Stimulated activated CD8-positive, alpha-beta memory T cell treated with anti-CD3 and anti-CD28 coated beads, Interleukin-2, amount 100 ng/mL, for 1 hour (primary cell): Measurements from ENCODE around the gene MPDU1.
A peak's percentile ranks its signal among the peaks of the same experiment; 100 is the strongest.

Experiments used
- DNase-seq, 2 donors: peaks; one replicate each; pipeline ENCODE4 v3.0.0-alpha.2; 2020; ENCODE audit warnings: low read depth in 2 of 2

Gene MPDU1

DNA sequence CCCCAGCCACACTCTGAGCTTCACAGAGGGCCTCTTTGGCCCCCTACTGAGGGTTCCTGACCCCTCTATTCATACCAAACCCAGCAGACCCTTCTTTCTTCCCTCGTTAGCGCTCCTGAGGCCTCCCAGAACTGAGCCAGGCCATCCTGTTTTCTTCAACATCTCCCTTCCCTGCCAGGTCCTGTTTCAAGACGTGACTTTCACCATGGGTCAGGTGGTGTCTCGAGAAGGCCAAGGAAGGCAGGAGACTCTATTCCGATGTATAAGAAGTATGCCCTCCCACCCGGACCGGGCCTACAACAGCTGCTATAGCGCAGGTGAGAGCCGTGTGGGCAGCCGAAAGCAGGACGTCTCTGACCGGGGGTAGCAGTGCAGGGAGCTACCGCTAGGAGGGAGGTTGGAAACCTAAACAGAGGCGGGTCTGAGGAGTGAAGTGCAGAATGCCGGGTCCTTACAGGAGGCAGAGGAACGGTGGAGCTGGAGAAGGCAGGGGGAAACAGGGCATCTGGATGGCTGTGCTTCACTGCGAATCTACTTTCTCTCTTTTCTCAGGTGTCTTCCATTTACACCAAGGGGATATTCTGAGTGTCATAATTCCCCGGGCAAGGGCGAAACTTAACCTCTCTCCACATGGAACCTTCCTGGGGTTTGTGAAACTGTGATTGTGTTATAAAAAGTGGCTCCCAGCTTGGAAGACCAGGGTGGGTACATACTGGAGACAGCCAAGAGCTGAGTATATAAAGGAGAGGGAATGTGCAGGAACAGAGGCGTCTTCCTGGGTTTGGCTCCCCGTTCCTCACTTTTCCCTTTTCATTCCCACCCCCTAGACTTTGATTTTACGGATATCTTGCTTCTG lies 23.3 kb upstream of the MPDU1 start:
- no peak for DNase-seq

DNA sequence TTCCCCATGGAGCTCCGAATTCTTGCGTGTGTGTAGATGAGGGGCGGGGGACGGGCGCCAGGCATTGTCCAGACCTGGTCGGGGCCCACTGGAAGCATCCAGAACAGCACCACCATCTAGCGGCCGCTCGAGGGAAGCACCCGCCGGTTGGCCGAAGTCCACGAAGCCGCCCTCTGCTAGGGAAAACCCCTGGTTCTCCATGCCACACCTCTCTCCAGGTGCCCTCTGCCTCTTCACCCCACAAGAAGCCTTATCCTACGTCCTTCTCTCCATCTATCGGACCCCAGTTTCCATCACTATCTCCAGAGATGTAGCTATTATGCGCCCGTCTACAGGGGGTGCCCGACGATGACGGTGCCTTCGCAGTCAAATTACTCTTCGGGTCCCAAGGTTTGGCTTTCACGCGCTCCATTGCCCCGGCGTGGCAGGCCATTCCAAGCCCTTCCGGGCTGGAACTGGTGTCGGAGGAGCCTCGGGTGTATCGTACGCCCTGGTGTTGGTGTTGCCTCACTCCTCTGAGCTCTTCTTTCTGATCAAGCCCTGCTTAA lies 22.6 kb upstream of the MPDU1 start:
- DNase-seq = peak; percentile 64 to 74

DNA sequence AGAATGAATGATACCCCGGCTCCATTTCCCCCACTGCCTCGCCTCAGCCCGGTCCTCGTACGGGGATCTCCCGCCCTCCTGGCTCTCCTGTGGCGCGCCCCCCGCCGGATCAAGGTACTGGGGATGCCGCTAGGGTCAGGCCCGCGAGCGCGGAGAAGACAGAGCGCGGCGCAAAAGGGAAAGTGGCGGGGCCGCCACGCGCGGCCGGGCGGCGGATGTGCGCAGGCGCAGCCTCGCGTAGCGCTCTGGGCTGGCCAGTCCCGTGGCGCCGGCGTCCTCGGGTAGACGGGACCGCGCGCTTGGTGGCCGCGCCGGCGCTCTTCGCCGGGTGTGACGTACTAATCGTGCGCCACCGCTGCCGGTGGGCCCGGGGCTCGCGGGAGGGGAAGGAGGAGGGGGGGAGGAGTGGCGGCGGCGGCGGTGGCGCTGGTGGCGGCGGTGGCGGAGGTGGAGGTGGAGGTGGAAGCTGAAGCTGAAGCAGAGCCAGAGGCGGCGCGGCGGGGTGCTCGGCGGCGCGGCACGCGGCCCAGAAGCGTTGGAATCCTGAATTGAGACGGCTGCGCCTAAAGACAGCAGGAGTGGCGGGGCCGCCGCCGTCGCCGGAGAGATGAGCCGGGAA lies 22.0 kb upstream of the MPDU1 start, which contains the start of gene SENP3:
Gene SENP3, plus strand, starts transcription at position 331 of the 619 bp plus-strand sequence. CDS start 1,158 bp downstream, outside the sequence.
- peak; percentile 79 to 85 for DNase-seq

DNA sequence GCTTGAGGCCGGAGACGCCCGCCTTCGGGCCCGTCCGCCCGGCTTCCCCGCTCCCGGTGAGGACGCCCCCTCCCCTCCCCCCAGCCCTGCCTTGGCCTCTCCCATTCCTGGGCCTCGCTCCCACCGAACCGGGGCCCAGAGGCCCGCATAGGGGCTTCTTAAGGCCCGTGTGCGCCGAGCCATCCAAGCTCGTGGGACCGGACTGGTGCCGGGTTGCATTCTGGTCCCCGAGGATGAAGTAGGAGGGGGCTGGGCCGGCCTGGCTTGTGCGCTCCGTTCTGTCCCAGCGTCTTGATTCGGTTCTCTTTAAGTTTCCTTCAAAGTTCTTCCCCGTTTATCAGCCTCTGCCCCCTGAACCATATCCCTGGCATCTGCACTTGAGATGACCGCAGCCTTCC lies 21.4 kb upstream of the MPDU1 start:
- DNase-seq = no peak

DNA sequence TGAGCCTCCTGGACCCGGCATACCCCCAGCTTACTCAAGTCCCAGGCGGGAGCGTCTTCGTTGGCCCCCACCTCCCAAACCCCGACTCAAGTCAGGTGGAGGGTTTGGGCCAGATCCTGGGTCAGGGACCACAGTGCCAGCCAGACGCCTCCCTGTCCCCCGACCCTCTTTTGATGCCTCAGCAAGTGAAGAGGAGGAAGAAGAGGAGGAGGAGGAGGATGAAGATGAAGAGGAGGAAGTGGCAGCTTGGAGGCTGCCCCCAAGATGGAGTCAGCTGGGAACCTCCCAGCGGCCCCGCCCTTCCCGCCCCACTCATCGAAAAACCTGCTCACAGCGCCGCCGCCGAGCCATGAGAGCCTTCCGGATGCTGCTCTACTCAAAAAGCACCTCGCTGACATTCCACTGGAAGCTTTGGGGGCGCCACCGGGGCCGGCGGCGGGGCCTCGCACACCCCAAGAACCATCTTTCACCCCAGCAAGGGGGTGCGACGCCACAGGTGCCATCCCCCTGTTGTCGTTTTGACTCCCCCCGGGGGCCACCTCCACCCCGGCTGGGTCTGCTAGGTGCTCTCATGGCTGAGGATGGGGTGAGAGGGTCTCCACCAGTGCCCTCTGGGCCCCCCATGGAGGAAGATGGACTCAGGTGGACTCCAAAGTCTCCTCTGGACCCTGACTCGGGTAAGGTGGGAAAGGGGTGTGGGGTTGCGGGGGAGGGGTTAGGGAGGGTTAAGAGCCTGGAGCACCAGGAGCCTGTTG lies 20.4 kb upstream of the MPDU1 start:
- DNase-seq = no peak

DNA sequence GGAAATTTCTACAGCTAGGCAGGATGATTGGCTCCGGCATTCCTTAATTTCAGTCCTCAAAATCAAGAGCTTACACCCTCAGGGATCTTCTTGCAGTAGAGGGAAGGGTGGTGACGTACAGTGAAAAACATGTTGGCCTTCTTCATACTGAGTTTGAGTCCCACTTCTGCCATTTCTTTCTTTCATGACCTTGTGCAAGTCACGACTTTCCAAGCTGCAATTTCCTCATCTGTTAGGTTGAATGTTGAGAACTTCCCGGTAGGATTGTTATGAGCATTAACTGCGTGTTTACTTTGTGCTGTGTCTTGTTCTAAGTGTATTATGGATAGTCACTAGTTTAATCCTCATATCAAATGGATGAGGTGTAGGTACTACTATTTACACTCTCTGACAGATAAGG lies 14.1 kb upstream of the MPDU1 start:
- no peak for DNase-seq

DNA sequence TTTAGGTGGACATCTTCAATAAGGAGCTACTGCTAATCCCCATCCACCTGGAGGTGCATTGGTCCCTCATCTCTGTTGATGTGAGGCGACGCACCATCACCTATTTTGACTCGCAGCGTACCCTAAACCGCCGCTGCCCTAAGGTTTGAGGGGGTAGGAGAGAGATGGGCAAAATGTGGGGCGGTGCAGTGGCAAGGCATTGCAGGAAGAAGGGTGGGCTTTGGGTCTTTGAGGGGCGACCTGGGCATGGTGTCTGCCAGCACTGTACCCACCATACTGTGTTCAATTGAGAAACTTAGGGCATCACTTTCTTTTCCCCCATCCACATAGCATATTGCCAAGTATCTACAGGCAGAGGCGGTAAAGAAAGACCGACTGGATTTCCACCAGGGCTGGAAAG lies 13.3 kb upstream of the MPDU1 start:
- DNase-seq = no peak

DNA sequence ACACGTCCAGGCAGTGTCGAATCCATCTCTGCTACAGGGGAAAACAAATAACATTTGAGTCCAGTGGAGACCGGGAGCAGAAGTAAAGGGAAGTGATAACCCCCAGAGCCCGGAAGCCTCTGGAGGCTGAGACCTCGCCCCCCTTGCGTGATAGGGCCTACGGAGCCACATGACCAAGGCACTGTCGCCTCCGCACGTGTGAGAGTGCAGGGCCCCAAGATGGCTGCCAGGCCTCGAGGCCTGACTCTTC lies 11.4 kb upstream of the MPDU1 start:
- no peak for DNase-seq

DNA sequence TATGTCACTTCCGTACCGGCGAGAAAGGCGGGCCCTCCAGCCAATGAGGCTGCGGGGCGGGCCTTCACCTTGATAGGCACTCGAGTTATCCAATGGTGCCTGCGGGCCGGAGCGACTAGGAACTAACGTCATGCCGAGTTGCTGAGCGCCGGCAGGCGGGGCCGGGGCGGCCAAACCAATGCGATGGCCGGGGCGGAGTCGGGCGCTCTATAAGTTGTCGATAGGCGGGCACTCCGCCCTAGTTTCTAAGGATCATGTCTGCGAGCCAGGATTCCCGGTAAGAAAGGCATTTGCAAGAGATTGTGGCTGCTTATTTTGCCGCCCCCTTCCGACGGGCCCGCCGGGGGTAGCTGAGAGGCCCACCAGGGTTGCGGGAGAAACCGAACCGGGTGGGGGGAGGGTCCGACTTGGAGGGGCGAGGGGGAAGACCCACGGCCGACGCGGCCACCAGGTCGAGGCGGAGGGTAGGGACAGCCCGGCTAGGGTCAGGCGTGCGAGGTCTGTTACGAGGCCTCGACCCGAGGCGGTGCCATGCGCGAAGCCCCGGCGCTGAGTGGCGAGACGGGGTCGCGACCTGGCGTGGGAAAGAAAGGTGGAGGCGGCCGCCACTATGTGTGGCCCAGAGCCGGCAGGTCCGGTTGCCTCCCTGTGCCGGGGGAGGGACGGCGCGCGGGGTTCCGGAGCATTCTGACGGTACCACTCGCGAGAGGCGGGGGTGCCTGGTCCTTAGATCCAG lies 10.9 kb upstream of the MPDU1 start:
- DNase-seq = peak; percentile 99

DNA sequence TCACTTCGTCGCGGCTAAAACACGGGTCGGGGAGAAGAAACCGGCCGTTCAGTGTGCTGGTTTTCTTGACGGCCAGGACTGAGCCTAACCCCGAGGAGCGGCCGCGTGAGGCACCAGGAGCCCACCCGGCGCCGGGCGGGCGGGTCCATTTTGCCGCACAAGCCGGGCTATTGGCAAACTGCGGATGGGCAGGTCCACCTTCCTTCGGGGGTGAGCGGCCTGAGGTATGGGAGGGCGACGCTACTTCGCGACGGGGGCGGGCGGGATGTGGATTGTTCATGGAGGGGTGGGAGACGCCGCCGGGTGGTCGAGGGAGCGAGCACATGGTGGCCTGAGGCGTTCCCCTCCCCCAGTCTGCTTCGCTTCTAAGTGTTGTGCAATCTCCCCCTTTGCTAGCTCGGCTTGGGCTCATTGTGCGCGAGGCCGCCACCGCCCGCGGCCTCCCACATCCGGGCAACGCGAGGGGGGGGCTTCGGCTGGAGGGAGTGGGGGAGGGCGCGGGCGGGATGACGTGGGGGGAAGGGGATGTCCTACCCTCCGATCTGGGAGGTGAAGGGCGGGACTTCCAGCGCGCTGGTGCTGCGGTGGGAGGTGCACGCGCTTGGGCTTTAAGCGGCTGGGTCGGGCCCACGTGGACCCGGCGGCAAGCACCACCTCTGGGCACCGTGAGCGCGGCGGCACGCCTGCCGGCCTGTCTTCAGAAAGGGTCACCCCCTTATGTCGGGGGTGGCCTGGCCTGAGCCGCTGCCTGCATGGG lies 10.2 kb upstream of the MPDU1 start:
- peak; percentile 77 to 88 for DNase-seq

DNA sequence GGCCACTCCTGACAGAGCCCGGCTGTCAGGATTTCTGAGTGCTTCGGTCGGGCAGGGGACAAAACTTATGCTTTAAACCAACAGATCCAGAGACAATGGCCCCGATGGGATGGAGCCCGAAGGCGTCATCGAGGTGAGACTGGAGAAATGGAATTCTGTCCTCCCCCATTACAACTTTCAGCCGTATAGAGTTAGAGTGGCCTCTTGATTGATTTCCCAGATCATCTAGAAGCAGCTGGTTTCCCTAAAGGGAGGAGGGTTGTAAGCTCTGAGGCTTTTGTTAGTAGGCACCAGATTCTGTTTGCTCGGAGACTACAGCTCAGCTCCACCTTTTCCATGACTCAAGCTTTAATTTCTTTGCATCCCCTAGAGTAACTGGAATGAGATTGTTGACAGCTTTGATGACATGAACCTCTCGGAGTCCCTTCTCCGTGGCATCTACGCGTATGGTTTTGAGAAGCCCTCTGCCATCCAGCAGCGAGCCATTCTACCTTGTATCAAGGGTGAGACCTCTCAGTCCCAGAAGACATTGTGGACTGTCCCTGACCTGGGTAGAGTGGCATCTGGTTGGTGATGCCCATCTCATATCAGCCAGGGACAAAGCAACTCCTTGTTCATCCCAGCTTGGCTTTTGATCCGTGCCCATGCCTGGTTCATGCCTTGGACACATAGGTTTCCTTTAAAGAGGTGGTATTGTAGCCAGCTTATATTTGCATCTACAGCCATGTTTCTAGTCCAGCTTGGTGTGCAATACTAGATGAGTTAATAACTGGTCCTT lies 9.3 kb upstream of the MPDU1 start:
- no peak for DNase-seq

DNA sequence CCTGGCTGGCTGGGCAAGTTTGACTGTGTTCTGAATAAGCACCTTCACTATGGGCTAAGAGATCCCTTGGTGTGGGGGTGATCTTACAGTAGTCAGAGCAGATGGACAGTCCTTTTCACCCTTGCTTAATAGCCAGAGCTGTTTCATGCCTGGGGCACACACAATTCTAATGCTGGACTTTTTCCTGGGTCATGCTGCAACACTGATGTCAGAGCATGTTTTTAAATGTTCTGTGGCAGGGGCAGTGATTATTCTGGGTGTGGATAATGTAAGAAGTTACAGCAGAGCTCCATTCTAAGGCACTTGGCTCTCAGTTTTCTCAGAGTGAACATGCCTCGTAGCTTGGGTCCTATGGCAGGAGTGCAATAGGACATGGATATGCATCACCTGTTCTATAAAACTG lies 8.2 kb upstream of the MPDU1 start:
- DNase-seq = no peak

DNA sequence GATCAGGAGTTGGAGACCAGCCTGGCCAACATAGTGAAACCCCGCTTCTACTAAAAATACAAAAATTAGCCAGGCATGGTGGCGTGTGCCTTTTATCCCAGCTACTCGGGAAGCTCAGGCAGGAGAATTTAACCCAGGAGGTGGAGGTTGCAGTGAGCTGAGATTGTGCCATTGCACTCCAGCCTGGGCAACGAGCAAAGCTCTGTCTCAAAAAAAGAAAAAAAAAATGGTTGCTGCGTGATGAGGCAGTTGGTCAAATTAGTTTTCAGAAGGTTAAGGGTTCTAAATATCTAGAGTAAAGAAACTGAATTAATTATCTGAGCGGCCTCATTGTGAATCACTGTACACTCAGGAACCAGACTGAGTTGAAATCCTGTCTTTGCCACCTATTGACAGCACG lies 7.7 kb upstream of the MPDU1 start:
- DNase-seq = no peak

DNA sequence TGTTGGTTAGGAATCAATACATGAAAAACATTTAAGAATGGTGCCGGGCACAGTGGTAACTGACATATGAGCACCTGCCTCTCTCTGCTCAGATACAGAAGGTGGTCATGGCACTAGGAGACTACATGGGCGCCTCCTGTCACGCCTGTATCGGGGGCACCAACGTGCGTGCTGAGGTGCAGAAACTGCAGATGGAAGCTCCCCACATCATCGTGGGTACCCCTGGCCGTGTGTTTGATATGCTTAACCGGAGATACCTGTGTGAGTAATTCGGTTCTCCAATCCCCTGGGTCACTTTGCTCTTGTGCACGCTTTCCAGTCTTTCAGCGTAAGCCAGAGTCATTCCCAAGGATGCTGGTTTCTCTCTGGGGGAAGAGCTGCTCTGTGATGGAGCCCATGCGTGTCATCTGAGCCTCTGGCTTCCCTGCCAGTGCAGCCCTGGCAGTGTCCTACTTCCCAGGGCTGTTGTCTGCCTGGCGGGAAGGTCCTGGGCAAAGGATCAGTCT lies 7.2 kb upstream of the MPDU1 start:
- no peak for DNase-seq

DNA sequence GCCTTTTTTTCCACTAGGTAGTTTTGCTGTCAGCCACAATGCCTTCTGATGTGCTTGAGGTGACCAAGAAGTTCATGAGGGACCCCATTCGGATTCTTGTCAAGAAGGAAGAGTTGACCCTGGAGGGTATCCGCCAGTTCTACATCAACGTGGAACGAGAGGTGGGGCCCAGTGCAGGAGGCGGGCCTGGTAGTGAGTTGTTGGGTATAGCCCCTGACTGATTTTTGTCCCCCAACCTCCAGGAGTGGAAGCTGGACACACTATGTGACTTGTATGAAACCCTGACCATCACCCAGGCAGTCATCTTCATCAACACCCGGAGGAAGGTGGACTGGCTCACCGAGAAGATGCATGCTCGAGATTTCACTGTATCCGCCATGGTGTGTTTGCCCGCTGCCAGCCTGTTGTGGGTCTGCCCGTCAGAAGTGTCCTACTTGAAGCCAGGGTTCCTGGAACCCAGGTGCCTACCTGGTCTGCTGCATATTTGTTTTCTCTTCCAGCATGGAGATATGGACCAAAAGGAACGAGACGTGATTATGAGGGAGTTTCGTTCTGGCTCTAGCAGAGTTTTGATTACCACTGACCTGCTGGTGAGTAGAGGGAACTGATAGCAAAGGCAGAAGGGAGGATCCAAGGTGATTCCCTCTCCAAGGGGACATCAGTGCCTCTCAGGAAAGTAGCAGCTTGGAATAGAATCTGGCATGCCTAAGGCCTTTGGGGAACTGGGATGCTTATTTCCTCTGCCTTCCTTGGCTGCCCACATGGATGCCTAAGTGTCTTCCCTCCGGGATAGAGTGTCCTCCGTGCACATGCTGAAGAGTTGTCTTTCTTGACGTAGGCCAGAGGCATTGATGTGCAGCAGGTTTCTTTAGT lies 6.1 kb upstream of the MPDU1 start:
- DNase-seq = no peak

DNA sequence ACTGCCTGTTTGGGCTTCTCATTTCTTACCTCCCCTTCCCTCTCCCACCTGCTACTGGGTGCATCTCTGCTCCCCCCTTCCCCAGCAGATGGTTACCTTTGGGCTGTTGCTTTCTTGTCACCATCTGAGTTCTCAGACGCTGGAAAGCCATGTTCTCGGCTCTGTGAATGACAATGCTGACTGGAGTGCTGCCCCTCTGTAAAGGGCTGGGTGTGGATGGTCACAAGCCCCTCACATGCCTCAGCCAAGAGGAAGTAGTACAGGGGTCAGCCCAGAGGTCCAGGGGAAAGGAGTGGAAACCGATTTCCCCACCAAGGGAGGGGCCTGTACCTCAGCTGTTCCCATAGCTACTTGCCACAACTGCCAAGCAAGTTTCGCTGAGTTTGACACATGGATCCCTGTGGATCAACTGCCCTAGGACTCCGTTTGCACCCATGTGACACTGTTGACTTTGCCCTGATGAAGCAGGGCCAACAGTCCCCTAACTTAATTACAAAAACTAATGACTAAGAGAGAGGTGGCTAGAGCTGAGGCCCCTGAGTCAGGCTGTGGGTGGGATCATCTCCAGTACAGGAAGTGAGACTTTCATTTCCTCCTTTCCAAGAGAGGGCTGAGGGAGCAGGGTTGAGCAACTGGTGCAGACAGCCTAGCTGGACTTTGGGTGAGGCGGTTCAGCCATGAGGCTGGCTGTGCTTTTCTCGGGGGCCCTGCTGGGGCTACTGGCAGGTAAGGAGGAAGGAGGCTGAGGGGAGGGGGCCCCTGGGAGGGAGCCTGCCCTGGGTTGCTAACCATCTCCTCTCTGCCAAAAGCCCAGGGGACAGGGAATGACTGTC lies 4.4 kb upstream of the MPDU1 start, which contains the start of gene CD68:
Gene CD68, plus strand, starts transcription at position 638 of the 833 bp plus-strand sequence. Its CDS starts 40 bp downstream, at position 678.
- peak in 1 of 2 donors; percentile 43 for DNase-seq

DNA sequence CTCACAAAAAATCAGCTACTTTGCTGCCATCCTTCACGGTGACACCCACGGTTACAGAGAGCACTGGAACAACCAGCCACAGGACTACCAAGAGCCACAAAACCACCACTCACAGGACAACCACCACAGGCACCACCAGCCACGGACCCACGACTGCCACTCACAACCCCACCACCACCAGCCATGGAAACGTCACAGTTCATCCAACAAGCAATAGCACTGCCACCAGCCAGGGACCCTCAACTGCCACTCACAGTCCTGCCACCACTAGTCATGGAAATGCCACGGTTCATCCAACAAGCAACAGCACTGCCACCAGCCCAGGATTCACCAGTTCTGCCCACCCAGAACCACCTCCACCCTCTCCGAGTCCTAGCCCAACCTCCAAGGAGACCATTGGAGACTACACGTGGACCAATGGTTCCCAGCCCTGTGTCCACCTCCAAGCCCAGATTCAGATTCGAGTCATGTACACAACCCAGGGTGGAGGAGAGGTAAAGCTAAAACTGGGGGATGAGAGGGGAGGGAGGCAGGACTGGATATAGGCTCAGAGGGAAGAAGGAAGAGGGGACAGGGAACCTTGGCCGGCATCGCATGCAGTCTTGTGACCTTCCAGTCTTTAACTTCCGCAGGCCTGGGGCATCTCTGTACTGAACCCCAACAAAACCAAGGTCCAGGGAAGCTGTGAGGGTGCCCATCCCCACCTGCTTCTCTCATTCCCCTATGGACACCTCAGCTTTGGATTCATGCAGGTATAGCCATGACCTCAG lies 3.6 kb upstream of the MPDU1 start:
- no peak for DNase-seq
